HepG2 (cell line): ENCODE results near the gene AXIN2.

Experiments used
- ZFP36L1 ChIP-seq: sonication (generic); formaldehyde crosslinking; IDR thresholded peaks from 2 replicates; pipeline ENCODE4 v1.8.0; 2022; ENCODE audit warnings: mild to moderate bottlenecking, missing genetic modification reagents, moderate library complexity
- ZNF253 ChIP-seq: sonication (generic); formaldehyde crosslinking; IDR thresholded peaks from 2 replicates; pipeline ENCODE4 v1.8.0; 2022; ENCODE audit warnings: mild to moderate bottlenecking, missing genetic modification reagents, borderline replicate concordance
- ZNF672 ChIP-seq: sonication (generic); formaldehyde crosslinking; IDR thresholded peaks from 2 replicates; pipeline ENCODE4 v1.8.1; 2022; ENCODE audit warnings: missing genetic modification reagents
- ZNF788 ChIP-seq: sonication (generic); formaldehyde crosslinking; IDR thresholded peaks from 2 replicates; pipeline ENCODE4 v1.5.0; 2020; ENCODE audit warnings: mild to moderate bottlenecking, missing genetic modification reagents, borderline replicate concordance
- TF ChIP-seq, protein P1 (sequence below): sonication (generic); formaldehyde crosslinking; IDR thresholded peaks from 2 replicates; pipeline ENCODE4 v1.4.0; 2020; ENCODE audit warnings: mild to moderate bottlenecking, missing genetic modification reagents
- TF ChIP-seq, protein P2 (sequence below): sonication (generic); formaldehyde crosslinking; IDR thresholded peaks from 2 replicates; pipeline ENCODE4 v1.5.0; 2020; ENCODE audit warnings: mild to moderate bottlenecking, missing genetic modification reagents, borderline replicate concordance
- TF ChIP-seq, protein P3 (sequence below): sonication (generic); formaldehyde crosslinking; IDR thresholded peaks from 2 replicates; pipeline ENCODE4 v1.4.0; 2020; ENCODE audit warnings: missing genetic modification reagents
- TF ChIP-seq, protein P4 (sequence below): sonication (generic); formaldehyde crosslinking; IDR thresholded peaks from 2 replicates; pipeline ENCODE4 v1.5.0; 2020; ENCODE audit warnings: mild to moderate bottlenecking, missing genetic modification reagents, moderate library complexity
- TF ChIP-seq, protein P5 (sequence below): IDR thresholded peaks from 2 replicates; pipeline ENCODE4 v1.4.0; 2020; ENCODE audit warnings: mild to moderate bottlenecking, missing genetic modification reagents

DNA sequence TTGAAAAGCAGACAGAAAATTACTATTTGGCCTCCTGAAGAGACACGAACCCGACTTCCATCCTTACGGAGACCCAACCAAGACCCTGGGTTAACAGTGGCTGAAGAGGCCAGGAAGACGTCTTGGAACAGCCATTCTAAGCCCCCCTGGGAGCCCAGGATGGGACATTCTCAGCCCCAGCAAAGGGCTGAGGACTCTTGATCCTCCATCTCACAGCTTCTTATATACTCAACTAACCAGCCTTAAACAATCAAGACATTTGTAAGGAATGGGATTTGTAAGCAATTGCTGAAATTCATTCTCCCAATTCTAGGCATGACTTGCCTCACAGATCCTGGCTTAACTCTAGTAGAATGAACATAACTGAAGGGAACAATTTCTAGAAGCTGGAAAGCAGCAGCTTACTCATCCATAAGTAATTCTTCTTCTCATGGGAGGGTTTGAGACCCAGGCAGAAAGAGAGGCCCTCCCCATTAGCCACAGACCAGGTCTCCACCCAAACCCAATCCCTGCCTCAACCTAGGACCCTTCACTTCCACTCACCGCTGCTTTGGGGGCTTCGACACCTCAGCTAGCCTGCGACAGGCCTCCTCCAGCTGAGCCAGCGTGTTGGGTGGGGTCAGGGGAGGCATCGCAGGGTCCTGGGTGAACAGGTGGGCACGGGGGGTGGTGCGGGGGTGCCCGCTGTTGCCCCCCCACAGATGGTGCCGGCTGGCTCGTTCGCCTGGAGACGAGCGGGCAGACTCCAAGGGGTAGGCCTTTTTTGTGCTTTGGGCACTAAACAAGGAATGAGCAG is 25.5 kb downstream of the AXIN2 start:
- TF ChIP-seq, protein P1, sequence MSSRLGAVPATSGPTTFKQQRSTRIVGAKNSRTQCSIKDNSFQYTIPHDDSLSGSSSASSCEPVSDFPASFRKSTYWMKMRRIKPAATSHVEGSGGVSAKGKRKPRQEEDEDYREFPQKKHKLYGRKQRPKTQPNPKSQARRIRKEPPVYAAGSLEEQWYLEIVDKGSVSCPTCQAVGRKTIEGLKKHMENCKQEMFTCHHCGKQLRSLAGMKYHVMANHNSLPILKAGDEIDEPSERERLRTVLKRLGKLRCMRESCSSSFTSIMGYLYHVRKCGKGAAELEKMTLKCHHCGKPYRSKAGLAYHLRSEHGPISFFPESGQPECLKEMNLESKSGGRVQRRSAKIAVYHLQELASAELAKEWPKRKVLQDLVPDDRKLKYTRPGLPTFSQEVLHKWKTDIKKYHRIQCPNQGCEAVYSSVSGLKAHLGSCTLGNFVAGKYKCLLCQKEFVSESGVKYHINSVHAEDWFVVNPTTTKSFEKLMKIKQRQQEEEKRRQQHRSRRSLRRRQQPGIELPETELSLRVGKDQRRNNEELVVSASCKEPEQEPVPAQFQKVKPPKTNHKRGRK (CRISPR knock-in tag), result no peak
- TF ChIP-seq ZNF672 (CRISPR knock-in tag), result no peak
- no peak for TF ChIP-seq ZNF253 (CRISPR knock-in tag)
- TF ChIP-seq, protein P2, sequence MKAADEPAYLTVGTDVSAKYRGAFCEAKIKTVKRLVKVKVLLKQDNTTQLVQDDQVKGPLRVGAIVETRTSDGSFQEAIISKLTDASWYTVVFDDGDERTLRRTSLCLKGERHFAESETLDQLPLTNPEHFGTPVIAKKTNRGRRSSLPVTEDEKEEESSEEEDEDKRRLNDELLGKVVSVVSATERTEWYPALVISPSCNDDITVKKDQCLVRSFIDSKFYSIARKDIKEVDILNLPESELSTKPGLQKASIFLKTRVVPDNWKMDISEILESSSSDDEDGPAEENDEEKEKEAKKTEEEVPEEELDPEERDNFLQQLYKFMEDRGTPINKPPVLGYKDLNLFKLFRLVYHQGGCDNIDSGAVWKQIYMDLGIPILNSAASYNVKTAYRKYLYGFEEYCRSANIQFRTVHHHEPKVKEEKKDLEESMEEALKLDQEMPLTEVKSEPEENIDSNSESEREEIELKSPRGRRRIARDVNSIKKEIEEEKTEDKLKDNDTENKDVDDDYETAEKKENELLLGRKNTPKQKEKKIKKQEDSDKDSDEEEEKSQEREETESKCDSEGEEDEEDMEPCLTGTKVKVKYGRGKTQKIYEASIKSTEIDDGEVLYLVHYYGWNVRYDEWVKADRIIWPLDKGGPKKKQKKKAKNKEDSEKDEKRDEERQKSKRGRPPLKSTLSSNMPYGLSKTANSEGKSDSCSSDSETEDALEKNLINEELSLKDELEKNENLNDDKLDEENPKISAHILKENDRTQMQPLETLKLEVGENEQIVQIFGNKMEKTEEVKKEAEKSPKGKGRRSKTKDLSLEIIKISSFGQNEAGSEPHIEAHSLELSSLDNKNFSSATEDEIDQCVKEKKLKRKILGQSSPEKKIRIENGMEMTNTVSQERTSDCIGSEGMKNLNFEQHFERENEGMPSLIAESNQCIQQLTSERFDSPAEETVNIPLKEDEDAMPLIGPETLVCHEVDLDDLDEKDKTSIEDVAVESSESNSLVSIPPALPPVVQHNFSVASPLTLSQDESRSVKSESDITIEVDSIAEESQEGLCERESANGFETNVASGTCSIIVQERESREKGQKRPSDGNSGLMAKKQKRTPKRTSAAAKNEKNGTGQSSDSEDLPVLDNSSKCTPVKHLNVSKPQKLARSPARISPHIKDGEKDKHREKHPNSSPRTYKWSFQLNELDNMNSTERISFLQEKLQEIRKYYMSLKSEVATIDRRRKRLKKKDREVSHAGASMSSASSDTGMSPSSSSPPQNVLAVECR, result no peak
- no peak for TF ChIP-seq ZFP36L1
- TF ChIP-seq, protein P3, sequence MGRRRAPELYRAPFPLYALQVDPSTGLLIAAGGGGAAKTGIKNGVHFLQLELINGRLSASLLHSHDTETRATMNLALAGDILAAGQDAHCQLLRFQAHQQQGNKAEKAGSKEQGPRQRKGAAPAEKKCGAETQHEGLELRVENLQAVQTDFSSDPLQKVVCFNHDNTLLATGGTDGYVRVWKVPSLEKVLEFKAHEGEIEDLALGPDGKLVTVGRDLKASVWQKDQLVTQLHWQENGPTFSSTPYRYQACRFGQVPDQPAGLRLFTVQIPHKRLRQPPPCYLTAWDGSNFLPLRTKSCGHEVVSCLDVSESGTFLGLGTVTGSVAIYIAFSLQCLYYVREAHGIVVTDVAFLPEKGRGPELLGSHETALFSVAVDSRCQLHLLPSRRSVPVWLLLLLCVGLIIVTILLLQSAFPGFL (CRISPR knock-in tag), result no peak
- TF ChIP-seq, protein P4, sequence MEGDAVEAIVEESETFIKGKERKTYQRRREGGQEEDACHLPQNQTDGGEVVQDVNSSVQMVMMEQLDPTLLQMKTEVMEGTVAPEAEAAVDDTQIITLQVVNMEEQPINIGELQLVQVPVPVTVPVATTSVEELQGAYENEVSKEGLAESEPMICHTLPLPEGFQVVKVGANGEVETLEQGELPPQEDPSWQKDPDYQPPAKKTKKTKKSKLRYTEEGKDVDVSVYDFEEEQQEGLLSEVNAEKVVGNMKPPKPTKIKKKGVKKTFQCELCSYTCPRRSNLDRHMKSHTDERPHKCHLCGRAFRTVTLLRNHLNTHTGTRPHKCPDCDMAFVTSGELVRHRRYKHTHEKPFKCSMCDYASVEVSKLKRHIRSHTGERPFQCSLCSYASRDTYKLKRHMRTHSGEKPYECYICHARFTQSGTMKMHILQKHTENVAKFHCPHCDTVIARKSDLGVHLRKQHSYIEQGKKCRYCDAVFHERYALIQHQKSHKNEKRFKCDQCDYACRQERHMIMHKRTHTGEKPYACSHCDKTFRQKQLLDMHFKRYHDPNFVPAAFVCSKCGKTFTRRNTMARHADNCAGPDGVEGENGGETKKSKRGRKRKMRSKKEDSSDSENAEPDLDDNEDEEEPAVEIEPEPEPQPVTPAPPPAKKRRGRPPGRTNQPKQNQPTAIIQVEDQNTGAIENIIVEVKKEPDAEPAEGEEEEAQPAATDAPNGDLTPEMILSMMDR (CRISPR knock-in tag), result no peak
- TF ChIP-seq, protein P5, sequence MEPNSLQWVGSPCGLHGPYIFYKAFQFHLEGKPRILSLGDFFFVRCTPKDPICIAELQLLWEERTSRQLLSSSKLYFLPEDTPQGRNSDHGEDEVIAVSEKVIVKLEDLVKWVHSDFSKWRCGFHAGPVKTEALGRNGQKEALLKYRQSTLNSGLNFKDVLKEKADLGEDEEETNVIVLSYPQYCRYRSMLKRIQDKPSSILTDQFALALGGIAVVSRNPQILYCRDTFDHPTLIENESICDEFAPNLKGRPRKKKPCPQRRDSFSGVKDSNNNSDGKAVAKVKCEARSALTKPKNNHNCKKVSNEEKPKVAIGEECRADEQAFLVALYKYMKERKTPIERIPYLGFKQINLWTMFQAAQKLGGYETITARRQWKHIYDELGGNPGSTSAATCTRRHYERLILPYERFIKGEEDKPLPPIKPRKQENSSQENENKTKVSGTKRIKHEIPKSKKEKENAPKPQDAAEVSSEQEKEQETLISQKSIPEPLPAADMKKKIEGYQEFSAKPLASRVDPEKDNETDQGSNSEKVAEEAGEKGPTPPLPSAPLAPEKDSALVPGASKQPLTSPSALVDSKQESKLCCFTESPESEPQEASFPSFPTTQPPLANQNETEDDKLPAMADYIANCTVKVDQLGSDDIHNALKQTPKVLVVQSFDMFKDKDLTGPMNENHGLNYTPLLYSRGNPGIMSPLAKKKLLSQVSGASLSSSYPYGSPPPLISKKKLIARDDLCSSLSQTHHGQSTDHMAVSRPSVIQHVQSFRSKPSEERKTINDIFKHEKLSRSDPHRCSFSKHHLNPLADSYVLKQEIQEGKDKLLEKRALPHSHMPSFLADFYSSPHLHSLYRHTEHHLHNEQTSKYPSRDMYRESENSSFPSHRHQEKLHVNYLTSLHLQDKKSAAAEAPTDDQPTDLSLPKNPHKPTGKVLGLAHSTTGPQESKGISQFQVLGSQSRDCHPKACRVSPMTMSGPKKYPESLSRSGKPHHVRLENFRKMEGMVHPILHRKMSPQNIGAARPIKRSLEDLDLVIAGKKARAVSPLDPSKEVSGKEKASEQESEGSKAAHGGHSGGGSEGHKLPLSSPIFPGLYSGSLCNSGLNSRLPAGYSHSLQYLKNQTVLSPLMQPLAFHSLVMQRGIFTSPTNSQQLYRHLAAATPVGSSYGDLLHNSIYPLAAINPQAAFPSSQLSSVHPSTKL (CRISPR knock-in tag), result no peak
- no peak for TF ChIP-seq ZNF788
